Vagina (tissue), 2 donors: Measurements from ENCODE around the gene APOBEC3B.

Experiments
- POLR2A ChIP-seq, 2 donors: fragments of 450-650 bp; IDR thresholded peaks; one replicate each; pipeline ENCODE4 v1.6.1; 2017; ENCODE audit warnings: antibody characterized with exemption in 2 of 2, mild to moderate bottlenecking in 2 of 2, moderate library complexity in 2 of 2
- POLR2AphosphoS5 ChIP-seq, 2 donors: sonication (generic); formaldehyde crosslinking; IDR thresholded peaks; one replicate each; pipeline ENCODE4 v1.9.0; 2017; ENCODE audit warnings: antibody characterized with exemption in 2 of 2, mild to moderate bottlenecking in 2 of 2, low read depth in 1 of 2; ENCODE audit not compliant: insufficient read depth in 1 of 2
- TF ChIP-seq, protein P1 (sequence below), 3 experiments: fragments of 450-650 bp in 2 of 3; fragments of 200-600 bp in 1 of 3; sonication (generic) in 1 of 3; IDR thresholded peaks; one replicate each; pipeline ENCODE4 v1.5.1; 2017 to 2019; ENCODE audit warnings: antibody characterized with exemption in 3 of 3, mild to moderate bottlenecking in 2 of 3, moderate library complexity in 2 of 3

GRCh38 chr22:38974826-38975175, 7.3 kb upstream of the APOBEC3B start:
- TF ChIP-seq, protein P1, sequence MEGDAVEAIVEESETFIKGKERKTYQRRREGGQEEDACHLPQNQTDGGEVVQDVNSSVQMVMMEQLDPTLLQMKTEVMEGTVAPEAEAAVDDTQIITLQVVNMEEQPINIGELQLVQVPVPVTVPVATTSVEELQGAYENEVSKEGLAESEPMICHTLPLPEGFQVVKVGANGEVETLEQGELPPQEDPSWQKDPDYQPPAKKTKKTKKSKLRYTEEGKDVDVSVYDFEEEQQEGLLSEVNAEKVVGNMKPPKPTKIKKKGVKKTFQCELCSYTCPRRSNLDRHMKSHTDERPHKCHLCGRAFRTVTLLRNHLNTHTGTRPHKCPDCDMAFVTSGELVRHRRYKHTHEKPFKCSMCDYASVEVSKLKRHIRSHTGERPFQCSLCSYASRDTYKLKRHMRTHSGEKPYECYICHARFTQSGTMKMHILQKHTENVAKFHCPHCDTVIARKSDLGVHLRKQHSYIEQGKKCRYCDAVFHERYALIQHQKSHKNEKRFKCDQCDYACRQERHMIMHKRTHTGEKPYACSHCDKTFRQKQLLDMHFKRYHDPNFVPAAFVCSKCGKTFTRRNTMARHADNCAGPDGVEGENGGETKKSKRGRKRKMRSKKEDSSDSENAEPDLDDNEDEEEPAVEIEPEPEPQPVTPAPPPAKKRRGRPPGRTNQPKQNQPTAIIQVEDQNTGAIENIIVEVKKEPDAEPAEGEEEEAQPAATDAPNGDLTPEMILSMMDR (IDR thresholded peaks at IDR 0.05), result no peak
- no peak for TF ChIP-seq POLR2AphosphoS5 (IDR thresholded peaks at IDR 0.05; ENCODE audit: insufficient read depth in 1 of 2, low read depth in 1 of 2)
- TF ChIP-seq POLR2A (IDR thresholded peaks at IDR 0.05), result no peak
